ENCODE measurements around the gene MYT1. TPM values are rescaled to one million over a fixed set of nuclear protein-coding genes. Genes with fewer than 3 reads are reported as not detected.

The MYT1 gene
- total and polyA plus RNA-seq, 2 of the 13 experiments (the other 11 are each of a cell fraction or from before 2014, with no cell fraction given): 0.58 to 2.5 TPM

DNA sequence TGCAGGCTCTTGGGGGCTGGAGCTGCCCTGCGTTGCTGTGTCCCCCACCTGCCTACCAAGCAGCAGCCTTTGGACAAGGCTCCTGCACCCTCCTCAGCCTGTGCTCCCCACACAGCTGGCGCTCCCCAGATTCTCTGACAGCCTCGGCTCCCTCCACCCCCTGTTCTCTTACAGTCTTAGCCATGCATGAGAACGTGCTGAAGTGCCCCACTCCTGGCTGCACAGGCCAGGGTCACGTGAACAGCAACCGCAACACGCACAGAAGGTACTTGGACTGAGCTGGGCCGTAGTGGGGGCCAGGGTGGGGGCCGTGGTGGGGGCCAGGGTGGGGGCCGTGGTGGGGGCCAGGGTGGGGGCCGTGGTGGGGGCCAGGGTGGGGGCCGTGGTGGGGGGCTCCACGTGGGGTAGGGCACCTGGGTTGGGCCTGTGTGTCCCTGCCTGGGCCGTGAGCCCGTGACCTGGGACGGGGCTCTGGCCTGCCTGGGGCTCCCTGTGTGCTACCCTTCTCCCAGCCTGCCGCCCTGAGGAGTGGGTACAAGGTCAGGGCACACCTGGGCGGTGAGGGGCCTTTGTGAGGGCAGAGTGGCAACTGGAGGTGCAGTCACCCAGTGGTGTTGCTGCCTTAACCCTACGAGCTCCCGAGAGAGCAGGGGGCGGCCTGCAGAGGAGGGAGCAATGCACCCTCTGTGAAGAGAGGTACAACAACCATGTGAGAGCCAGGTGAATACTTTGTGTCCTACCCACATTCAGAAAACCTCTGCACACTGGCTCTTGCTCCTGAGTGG is 47.8 kb downstream of the MYT1 start (continued):
- TF ChIP-seq MTA1 (CRISPR knock-in tag; IDR thresholded peaks at IDR 0.05; ENCODE audit: borderline replicate concordance) (0 out of 2 replicates have a peak, but pooled peaks have one; percentile 11), ZNF687 (CRISPR knock-in tag; IDR thresholded peaks at IDR 0.05) (peak; percentile 56; the same call in 1 of the 2 replicates), ZNF576 (CRISPR knock-in tag; IDR thresholded peaks at IDR 0.05) (0 out of 2 replicates have a peak, but pooled peaks have one; percentile 58), ZNF777 (CRISPR knock-in tag; IDR thresholded peaks at IDR 0.05) (0 out of 2 replicates have a peak, but pooled peaks have one; percentile 19), SAP130 (CRISPR knock-in tag; IDR thresholded peaks at IDR 0.05; ENCODE audit: low read depth) (peak; percentile 33; the same call in 1 of the 2 replicates), SPEN (CRISPR knock-in tag; IDR thresholded peaks at IDR 0.05; ENCODE audit: low read depth) (peak; percentile 41; the same call in 1 of the 2 replicates), BHLHE40 (IDR thresholded peaks at IDR 0.05; ENCODE audit: low read length) (peak; percentile 79), PATZ1 (CRISPR knock-in tag; IDR thresholded peaks at IDR 0.05) (peak; percentile 54; the same call in 1 of the 2 replicates), ZNF891 (CRISPR knock-in tag; IDR thresholded peaks at IDR 0.05) (0 out of 2 replicates have a peak, but pooled peaks have one; percentile 66), MAF1 (CRISPR knock-in tag; IDR thresholded peaks at IDR 0.05; ENCODE audit: borderline replicate concordance) (no peak), ZNF75D (CRISPR knock-in tag; IDR thresholded peaks at IDR 0.05; ENCODE audit: borderline replicate concordance) (no peak), ZNF724P (CRISPR knock-in tag; IDR thresholded peaks at IDR 0.05; ENCODE audit: borderline replicate concordance) (no peak), WIZ (CRISPR knock-in tag; IDR thresholded peaks at IDR 0.05) (no peak)
- TF ChIP-seq, protein P1, sequence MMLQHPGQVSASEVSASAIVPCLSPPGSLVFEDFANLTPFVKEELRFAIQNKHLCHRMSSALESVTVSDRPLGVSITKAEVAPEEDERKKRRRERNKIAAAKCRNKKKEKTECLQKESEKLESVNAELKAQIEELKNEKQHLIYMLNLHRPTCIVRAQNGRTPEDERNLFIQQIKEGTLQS (CRISPR knock-in tag; IDR thresholded peaks at IDR 0.05): no peak
- TF ChIP-seq, protein P2, sequence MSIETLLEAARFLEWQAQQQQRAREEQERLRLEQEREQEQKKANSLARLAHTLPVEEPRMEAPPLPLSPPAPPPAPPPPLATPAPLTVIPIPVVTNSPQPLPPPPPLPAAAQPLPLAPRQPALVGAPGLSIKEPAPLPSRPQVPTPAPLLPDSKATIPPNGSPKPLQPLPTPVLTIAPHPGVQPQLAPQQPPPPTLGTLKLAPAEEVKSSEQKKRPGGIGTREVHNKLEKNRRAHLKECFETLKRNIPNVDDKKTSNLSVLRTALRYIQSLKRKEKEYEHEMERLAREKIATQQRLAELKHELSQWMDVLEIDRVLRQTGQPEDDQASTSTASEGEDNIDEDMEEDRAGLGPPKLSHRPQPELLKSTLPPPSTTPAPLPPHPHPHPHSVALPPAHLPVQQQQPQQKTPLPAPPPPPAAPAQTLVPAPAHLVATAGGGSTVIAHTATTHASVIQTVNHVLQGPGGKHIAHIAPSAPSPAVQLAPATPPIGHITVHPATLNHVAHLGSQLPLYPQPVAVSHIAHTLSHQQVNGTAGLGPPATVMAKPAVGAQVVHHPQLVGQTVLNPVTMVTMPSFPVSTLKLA (IDR thresholded peaks at IDR 0.05): no peak
- TF ChIP-seq, protein P3, sequence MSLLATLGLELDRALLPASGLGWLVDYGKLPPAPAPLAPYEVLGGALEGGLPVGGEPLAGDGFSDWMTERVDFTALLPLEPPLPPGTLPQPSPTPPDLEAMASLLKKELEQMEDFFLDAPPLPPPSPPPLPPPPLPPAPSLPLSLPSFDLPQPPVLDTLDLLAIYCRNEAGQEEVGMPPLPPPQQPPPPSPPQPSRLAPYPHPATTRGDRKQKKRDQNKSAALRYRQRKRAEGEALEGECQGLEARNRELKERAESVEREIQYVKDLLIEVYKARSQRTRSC (CRISPR knock-in tag; IDR thresholded peaks at IDR 0.05; ENCODE audit: low read depth): no peak

All from HepG2 (cell line).